Measurements from ENCODE around the gene IL10. TPM values are rescaled to one million over a fixed set of nuclear protein-coding genes. Genes with fewer than 3 reads are reported as not detected.

Gene IL10
- polyA plus RNA-seq, 3 donors: 4.1 to 68.1 (median 7.8) TPM

- Histone ChIP-seq H3K4me2 (replicated peaks; ENCODE audit: extremely low read depth, low read length, poor library complexity, severe bottlenecking) (no peak overlapping the region), H3K4me3 (replicated peaks in 1 of 3; ENCODE audit: low read depth in 2 of 3, low read length in 3 of 3) (no peak overlapping the region), H3K9me3 (replicated peaks in 1 of 2; ENCODE audit: control insufficient read depth in 1 of 2, insufficient read depth in 1 of 2, low read length in 2 of 2) (no peaks in the 10 kb centered on the region), H4K20me1 (ENCODE audit: insufficient read depth, low read length) (no peaks in the 10 kb centered on the region), H3K27ac (ENCODE audit: low read depth in 1 of 2, low read length in 2 of 2) (no peak overlapping the region), H3K79me2 (ENCODE audit: insufficient read depth, low read length) (no peaks in the 10 kb centered on the region), H3K4me1 (ENCODE audit: control insufficient read depth in 1 of 2, insufficient read depth in 2 of 2, low read length in 2 of 2) (peaks cover 20 to 37% of the 10 kb centered on the region in 2 donors), H3K9ac (ENCODE audit: insufficient read depth, low read length, poor library complexity, severe bottlenecking) (no peak overlapping the region), H3K27me3 (ENCODE audit: control insufficient read depth in 2 of 2, insufficient read depth in 2 of 2, low read length in 2 of 2) (no peaks in the 10 kb centered on the region), H3K36me3 (replicated peaks in 1 of 2; ENCODE audit: control insufficient read depth in 1 of 2, insufficient read depth in 2 of 2, low read length in 2 of 2) (no peaks in the 10 kb centered on the region), H2AFZ (ENCODE audit: insufficient read depth, low read depth, low read length, poor library complexity, severe bottlenecking) (no peak overlapping the region)
- Mint-ChIP-seq H3K27me3 (ENCODE audit: low read depth in 3 of 3) (peaks cover 0 to 2% (median 0%) of the 10 kb centered on the region in 3 donors), H3K4me1 (peaks cover 38% of the 10 kb centered on the region), H3K27ac (no peak overlapping the region), H3K4me3 (no peak overlapping the region), H3K36me3 (peaks cover 0 to 5% of the 10 kb centered on the region in 2 donors), H3K9me3 (no peaks in the 10 kb centered on the region)
- no peak for DNase-seq
- TF ChIP-seq CTCF (IDR thresholded peaks at IDR 0.05): no peak
- intact Hi-C loops (cut with micrococcal nuclease): no loop called here
- whole genome bisulfite sequencing (ENCODE audit: insufficient coverage): no CpG with 5 or more reads among the region's 5 CpGs
These were observed 20.4 kb downstream of the IL10 start for GRCh38 chr1:206751891-206752290.

GRCh38 chr1:206748348-206749030, 23.8 kb downstream of the IL10 start:
- DNase-seq: peak; percentile 51 to 72 (median 67)
- no peaks in the 10 kb centered on the region for H3K9me3 Mint-ChIP-seq
- Histone ChIP-seq H3K9me3 (replicated peaks in 1 of 2; ENCODE audit: control insufficient read depth in 1 of 2, insufficient read depth in 1 of 2, low read length in 2 of 2) (no peaks in the 10 kb centered on the region), H3K4me2 (replicated peaks; ENCODE audit: extremely low read depth, low read length, poor library complexity, severe bottlenecking) (peak overlapping the region; percentile 25), H3K27me3 (ENCODE audit: control insufficient read depth in 2 of 2, insufficient read depth in 2 of 2, low read length in 2 of 2) (no peaks in the 10 kb centered on the region), H3K9ac (ENCODE audit: insufficient read depth, low read length, poor library complexity, severe bottlenecking) (no peak overlapping the region), H3K4me1 (ENCODE audit: control insufficient read depth in 1 of 2, insufficient read depth in 2 of 2, low read length in 2 of 2) (peaks cover 25 to 53% of the 10 kb centered on the region in 2 donors), H4K20me1 (ENCODE audit: insufficient read depth, low read length) (no peaks in the 10 kb centered on the region), H3K4me3 (replicated peaks in 1 of 3; ENCODE audit: low read depth in 2 of 3, low read length in 3 of 3) (no peak overlapping the region), H3K27ac (ENCODE audit: low read depth in 1 of 2, low read length in 2 of 2) (peak overlapping the region in 1 of 2 donors; percentile 67), H3K36me3 (replicated peaks in 1 of 2; ENCODE audit: control insufficient read depth in 1 of 2, insufficient read depth in 2 of 2, low read length in 2 of 2) (no peaks in the 10 kb centered on the region), H2AFZ (ENCODE audit: insufficient read depth, low read depth, low read length, poor library complexity, severe bottlenecking) (no peak overlapping the region), H3K79me2 (ENCODE audit: insufficient read depth, low read length) (no peaks in the 10 kb centered on the region)
- intact Hi-C loops (cut with micrococcal nuclease): no loop called here
- H3K4me1 Mint-ChIP-seq: peaks cover 42% of the 10 kb centered on the region
- peak overlapping the region; percentile 38 to 88 (median 60) for H3K27ac Mint-ChIP-seq
- peaks cover 2 to 9% (median 4%) of the 10 kb centered on the region in 3 donors for H3K27me3 Mint-ChIP-seq (ENCODE audit: low read depth in 3 of 3)
- TF ChIP-seq CTCF (IDR thresholded peaks at IDR 0.05): no peak
- H3K36me3 Mint-ChIP-seq: peaks cover 0 to 4% of the 10 kb centered on the region in 2 donors
- 0% methylated on average over 1 of the region's 3 CpGs for WGBS (ENCODE audit: insufficient coverage)
- H3K4me3 Mint-ChIP-seq: peak overlapping the region in 1 of 2 donors; percentile 2
